K562 (cell line): ENCODE results near the gene GGNBP2. TPM values are rescaled to one million over a fixed set of nuclear protein-coding genes. Genes with fewer than 3 reads are reported as not detected.

ENCODE experiments used
- REST ChIP-seq, 2 experiments: fragments of 450-650 bp; formaldehyde crosslinking in 1 of 2; IDR thresholded peaks; 2 replicates each; pipeline versions ENCODE4 v1.4.0 to v1.6.1; 2014 to 2020; ENCODE audit warnings: mild to moderate bottlenecking in 2 of 2, borderline replicate concordance in 1 of 2, low read depth in 1 of 2
- polyA plus RNA-seq, 8 experiments: library from polyadenylated mRNA; depleted of rRNA in 4 of 8; stranded (reverse) in 5 of 8; unstranded in 3 of 8; fragments of >200 nt; fragmentation: Nextera tagmentation in 2 of 8; fragmentation: Illumina TruSeq in 1 of 8; extraction: Ambion mirVana in 2 of 8; extraction: Trizol in 1 of 8; gene quantifications; 2 replicates each; pipeline versions ENCODE4 v1.2.1 to v1.2.3, GENCODE V29; 2011 to 2014; ENCODE audit warnings: inconsistent platforms in 1 of 8, missing spikeins in 1 of 8
- total RNA-seq, 7 experiments: library from RNA; depleted of rRNA in 6 of 7; stranded (reverse); fragments of >200 nt in 6 of 7; fragmentation: Illumina TruSeq in 2 of 7; extraction: Trizol in 2 of 7; gene quantifications; 2 replicates each; pipeline versions ENCODE4 v1.2.1 to v1.2.3, GENCODE V29; 2011 to 2021; ENCODE audit warnings: low replicate concordance in 1 of 7

The GGNBP2 gene
- total and polyA plus RNA-seq, 9 of the 15 experiments (the other 6 are each of a cell fraction or from before 2014, with no cell fraction given) = 35.7 to 96.6 (median 64.1) TPM

- TF ChIP-seq REST (IDR thresholded peaks at IDR 0.05; ENCODE audit: borderline replicate concordance) (peak; percentile 84), REST (CRISPR knock-in tag; IDR thresholded peaks at IDR 0.05; ENCODE audit: low read depth) (no peak)
Observed at GRCh38 chr17:36629252-36629847, 84.6 kb downstream of the GGNBP2 start (continued).
